Spleen (tissue), 3 donors: Measurements from ENCODE around the gene FAM169A.
"Not testable (repeated sequence)": the region's sequence is repeated elsewhere in the genome, so short reads cannot be mapped to it uniquely, and the experiment has no call there.

Source experiments
- POLR2A ChIP-seq, 3 donors: fragments of 450-650 bp; IDR thresholded peaks; one replicate each; pipeline ENCODE4 v1.5.1; 2017; ENCODE audit warnings: antibody characterized with exemption in 3 of 3, mild to moderate bottlenecking in 1 of 3
- POLR2AphosphoS5 ChIP-seq, 3 donors: sonication (generic); formaldehyde crosslinking; IDR thresholded peaks; one replicate each; pipeline ENCODE4 v1.5.1; 2017; ENCODE audit warnings: antibody characterized with exemption in 3 of 3

- not testable (repeated sequence) for TF ChIP-seq POLR2AphosphoS5, POLR2A (IDR thresholded peaks at IDR 0.05)
Observed at GRCh38 chr5:74909888-74910287, 43.7 kb upstream of the FAM169A start.
